NCI-H2081 (cell line): ENCODE results near the gene FBH1.
"Not testable (repeated sequence)": the region's sequence is repeated elsewhere in the genome, so short reads cannot be mapped to it uniquely, and the experiment has no call there.

Experiments
- DNase-seq, 2 experiments: peaks; one replicate each; lab custom pipeline; 2025; lab: John Stamatoyannopoulos, UW

FBH1 gene

DNA sequence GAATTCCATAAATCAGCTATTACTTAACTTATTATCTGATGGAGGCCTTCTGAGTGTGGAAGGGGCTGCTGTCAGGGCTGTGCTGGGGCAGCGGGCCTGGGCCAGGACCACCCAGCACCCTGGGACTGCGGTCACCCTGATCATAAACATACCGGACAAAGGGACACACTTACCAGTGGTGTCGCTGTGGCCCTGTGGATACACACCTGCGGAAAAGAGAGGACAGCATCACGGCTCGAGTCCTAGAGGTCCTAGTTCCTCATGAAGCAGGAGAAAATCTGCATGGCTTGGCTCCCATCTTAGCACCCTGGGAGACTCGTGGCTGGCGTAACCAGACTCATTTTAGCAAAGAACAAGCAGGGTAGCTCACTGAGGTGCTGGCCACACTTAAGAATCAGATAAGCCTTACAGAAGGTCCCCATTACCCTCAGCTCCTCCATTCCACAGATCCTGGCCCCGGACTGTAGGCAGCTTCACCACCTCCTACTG, 69.6 kb downstream of the FBH1 start:
- DNase-seq: no peak

DNA sequence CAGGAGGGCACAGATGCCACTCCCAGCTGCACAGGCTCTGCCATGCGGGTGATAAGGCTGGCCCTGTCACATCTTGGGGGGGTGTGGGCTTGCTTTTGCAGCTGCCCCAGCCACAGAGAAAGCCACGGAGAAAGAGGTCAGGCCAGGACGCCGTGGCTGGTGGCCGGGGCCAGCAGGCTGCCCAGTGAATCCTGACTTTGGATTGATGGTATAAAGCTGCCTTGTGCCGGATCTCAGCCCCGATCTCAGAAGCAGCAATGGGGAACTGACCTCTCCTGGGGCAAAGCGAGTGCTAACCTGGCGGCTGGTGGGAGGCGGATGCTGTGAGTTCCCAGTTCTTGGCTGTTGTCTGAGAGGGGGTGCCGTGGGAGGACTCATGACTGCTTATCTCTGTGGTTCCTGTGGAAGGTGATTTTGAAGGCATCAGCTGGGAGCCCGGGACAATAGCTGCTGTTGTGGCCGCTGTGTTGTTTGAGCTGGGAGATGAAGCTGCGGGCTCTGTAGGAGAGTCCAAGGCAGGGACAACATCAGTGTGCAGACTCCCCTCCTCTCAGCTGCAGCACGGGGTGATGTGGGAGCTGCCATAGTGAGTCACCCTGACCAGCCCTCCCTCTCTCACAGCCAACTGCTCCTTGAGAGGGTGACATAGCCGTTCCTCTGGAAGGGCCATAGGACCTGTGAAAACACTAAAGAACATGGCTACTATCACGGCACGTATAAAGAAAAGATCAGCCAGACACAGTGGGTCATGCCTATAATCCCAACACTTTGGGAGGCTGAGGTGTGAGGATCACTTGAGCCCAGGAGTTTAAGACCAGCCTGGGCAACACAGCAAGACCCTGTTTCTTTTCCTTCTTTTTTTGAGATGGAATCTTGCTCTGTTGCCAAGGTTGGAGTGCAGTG, 70.3 kb downstream of the FBH1 start:
- DNase-seq: no peak

DNA sequence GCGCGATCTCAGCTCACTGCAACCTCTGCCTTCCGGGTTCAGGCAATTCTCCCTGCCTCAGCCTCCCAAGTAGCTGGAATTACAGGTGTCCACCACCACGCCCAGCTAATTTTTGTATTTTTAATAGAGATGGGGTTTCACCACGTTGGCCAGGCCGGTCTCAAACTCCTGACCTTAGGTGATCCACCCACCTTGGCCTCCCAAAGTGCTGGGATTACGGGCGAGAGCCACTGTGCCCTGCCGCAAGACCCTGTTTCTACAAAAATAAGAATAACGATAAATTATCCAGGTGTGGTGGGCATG, 70.9 kb downstream of the FBH1 start:
- DNase-seq: not testable (repeated sequence)

DNA sequence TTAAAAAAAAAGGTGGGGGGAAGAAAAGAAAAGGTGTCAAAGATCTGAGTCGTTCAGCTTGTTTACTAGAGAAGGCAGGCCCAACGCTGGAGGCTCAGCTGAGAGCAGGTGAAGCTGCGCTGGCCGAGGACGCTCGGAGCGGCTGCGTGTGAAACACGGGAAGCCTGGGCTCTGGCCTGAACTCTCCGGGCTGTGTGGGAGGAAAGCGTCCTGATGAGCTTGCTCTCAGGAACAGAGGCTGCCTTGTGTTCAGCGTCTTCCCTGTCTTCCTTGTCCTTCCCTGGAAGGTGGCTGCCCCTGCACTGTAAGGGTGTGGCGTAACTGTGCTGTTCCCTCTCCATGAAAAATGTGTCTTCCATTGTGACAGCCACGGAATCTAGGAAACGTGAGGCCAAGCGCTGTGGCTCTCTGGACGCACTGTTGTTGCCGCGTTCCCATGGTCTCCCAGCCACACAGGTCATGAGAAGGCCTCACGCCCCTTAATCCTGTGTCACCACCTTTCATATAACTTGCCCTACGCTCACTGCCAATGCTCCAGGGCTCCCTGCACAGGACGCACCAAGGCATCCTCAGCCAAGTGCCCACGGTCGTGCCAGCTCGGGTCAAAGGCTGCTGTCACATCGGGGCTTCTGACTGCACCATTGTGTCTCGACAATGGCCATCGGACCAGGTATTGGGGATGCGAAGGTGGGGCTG, 71.5 kb downstream of the FBH1 start:
- DNase-seq: no peak

DNA sequence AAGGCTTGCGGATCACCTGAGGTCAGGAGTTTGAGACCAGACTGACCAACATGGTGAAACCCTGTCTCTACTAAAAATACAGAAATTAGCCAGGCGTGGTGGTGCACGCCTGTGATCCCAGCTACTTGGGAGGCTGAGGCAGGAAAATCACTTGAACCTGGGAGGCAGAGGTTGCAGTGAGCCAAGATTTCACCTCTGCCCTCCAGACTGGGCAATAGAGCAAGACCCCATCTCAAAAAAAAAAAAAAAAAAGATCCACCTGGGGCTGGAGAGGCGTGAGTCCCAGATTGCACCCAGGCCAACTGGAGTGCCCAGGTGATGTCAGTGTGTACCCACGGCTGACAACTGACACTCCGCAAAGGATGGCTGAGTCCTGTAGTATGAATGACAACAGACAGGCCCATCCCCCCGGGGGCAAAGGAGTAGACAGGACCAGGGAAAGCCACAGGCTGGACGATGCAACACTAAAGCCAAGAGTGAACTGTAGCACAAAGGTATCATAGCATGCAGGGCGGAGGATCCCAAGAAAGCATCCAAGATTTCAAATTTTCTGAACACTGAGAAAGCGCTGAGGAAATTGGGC, 72.4 kb downstream of the FBH1 start:
- DNase-seq: not testable (repeated sequence)

DNA sequence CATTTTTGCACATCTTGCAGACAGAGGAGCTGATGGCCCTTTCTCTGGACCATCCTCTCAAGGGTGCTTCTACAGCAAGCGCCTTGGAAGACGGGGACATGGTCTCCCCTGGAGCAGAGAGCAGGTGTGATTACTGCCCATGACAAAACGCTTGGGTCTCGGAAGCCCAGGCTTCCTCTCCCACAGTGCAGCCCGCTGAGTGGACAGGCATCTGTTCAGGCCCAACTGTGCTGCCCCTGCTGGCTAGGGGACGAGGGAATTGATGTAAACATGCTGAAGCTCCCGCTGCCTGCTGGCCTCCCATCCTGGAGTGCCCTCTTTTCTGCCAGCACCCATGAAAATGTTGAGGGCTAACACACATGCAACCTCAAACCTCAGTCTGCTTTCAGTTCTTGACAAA, 73.0 kb downstream of the FBH1 start:
- no peak for DNase-seq

DNA sequence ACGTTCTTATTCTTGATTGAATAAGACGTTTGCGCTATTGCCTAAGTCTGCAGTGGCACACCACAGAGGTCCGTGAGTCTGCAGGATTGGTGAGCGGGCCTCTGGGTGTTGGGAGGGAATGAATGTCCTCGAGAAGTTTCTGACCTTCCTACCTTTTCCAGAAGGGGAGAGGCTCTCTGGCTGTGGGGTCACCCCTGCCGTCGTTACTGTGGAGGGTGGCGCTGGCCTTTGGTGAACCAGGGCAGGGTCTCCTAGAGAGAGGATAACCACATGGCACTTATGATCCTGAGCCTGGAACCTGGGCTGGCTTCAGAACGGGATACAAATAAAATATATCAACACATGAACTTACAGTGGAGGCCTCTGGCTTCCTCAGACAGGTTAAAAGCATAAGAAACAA, 73.5 kb downstream of the FBH1 start:
- DNase-seq: no peak

DNA sequence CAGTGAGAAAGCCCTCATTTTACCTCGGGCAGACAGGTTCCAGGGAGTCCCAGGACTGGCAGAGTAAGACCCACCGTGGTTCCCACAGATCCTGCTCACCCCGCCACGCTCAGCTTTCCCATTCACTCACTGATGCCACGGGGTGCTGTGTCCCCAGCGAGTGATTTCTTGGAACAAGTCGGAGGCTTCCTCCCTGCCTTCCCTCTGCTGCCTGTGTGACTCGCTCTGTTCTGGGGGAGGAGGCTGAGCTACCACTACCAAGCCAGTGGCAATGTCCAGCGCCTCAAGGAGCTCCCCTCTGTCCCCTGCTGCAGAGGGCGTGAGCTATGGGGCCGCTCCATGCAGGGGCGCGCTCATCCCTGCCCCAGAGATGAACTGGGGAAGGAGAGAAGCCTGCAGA, 74.7 kb downstream of the FBH1 start:
- DNase-seq: no peak

DNA sequence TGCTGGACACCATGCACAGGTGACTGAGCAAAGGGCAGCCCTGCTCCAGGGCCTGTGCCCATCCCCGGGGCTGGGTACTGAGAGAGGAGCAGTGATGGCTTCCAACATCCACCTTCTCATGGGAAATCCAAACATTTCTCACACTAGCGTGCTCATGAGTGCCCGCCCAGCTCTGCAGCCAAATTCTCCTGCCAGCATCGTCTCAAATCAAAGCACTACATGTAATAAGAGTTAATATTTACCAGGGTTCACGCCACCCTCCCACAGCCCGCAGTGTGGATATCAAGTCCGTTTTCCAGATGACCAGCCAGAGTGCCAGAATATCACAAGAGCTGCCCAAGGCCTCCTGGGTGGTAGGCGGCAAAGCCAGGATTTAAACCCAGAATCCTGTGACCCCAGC, 75.2 kb downstream of the FBH1 start:
- no peak for DNase-seq

DNA sequence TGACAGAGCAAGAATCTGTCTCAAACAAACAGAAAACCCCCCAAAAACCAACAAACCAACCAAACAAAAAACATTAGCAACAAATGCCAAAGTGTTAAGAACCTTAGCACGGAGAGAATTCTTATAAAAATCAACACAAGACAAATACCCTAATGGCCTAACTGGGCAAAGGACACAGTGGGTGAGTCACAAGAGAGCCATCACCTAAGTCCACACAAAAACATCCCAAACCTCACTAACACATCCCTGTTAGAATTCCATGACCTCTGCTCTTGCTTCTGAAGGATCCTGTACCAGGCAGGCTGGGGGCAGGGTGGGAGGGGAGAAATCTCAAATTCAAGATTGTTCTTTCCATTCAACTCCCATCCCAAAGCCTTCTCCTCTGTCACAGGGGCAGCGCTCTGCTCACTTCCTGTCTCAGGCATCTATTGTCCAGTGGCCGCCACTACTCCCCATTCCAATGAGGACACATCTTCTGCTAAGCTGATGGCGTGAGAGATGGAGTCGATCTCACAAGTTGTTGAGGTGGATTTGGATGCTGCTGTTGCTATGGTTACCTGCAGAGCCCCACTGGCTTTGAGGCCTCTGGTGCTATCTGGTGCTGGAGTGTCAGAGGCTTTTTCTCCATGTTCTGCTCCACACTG, 78.1 kb downstream of the FBH1 start:
- DNase-seq: no peak

DNA sequence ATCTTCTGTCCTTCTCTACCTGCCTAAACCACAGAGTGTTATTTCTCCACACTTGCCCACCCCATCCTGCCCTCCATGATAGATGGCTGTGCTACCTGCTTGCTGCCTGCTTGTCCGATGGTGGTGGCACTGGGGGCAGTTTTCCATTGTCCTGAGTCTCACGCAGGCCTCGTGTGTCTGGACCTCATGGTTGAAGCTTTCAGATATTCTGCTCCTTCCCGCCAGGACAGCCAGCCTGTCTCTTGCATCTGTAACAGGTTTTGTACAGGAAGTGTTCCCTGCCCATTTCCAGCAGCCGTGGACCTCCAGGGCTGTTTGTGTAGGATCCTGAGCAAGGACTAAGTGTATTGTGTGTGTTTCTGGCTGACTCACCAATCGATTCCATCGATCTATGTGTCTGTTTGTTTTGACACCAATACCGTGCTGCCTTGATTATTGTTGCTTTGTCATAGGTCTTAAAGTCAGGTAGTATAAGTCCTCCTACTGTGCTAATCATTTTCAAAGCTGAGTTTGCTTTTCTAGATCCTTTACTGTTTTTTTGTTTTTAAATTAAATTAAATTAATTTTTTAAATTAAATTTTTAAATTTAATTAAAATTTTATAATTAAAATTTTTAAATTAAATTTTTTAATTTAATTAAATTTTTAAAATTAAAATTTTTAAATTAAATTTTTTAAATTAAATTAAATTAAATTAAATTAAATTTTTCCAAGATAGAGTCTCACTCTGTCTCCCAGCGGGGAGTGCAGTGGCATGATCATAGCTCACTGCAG, 78.8 kb downstream of the FBH1 start:
- DNase-seq: no peak

DNA sequence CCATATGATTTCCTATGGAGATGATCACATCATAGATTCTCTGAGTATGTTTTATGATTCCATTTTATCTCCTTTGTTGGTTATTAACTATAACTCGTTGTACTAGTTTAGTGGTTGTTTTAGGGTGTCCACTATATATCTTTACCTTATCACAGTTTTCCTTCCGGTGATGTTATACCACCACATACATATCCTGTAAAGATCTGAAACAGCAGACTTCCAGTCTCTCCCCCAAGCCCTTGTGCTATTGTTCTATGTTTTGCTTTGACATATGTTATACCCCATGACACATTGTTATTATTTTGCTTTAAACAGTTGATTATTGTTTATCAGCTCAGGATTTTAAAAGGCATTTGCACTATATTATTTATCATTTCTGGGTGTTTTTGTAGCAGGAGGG, 80.0 kb downstream of the FBH1 start:
- no peak for DNase-seq

DNA sequence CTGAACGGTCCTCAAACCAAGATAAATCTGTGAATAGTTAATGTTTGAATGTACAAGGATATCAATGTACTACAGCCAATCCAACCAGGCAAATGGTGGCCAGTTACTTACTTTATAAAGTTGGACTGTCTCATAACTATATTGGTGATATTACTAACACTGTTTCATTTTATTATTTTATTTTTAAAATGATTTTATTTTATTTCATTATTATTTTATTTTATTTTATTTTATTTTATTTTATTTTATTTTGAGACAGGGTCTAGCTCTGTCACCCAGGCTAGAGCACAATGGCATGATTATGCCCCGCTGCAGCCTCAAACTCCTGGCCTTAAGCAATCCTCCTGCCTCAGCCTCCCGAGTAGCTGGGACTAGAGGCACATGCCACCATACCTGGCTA, 80.5 kb downstream of the FBH1 start:
- DNase-seq: no peak

DNA sequence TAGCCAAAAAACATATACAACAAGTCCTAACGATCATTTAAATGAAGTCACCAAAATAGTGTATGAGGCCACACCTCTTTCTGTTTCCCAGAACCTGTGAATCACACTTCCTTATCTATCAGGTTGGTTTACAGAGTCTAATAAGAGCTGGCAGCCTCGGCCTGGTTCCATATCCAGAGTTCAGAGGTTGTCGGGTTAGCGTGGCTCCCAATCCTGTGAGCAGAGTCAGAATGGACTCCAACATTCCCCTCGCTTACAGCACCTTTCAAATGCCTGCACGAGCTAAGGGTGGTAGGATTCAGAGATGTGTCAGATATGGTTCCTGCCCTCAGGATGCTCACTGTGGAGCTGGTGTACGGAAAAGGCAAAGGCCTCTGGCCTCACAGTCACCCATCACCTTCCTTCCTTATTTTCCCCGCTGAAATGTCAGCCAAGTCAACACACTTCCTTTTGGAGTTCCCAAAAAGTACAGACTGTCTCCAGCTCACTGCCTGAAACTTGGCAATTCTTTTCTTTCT, 81.3 kb downstream of the FBH1 start:
- DNase-seq: no peak

DNA sequence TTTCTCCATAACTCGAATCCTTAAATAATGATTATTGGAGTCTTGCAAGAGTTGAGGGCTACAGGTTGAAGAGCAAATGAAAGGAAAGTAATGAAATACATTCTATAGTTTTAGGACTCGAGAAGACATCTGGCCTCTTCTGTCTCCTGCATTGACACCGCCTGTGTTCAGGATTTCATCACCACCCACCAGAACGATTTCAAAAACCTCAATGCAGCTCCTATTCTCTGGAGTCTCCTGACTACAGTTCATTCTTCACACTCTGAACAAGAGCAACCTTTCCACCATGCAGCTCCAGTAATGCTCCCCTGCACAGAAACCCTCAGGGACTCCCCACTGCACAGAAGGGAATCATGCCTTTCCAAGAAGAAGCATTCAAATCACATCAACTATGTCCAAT, 81.8 kb downstream of the FBH1 start:
- DNase-seq: no peak

DNA sequence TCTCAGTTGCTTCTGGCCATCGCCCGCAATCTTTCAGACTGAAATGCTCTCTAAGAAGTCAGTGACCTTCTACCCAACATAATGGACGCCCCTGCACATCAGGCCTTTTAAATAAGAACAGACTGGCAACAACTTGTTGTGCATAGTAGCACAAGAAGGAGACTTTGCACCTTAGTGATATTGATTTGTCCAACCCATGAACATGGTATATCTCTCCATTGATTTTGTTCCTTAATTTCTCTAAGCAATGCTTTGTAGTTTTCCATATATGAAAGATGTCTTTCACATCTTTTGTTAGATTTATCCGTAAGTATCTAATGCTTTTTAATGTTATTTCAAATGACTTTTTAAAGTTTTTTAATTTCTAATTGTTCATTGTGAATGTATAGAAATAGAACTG, 83.0 kb downstream of the FBH1 start:
- no peak for DNase-seq

DNA sequence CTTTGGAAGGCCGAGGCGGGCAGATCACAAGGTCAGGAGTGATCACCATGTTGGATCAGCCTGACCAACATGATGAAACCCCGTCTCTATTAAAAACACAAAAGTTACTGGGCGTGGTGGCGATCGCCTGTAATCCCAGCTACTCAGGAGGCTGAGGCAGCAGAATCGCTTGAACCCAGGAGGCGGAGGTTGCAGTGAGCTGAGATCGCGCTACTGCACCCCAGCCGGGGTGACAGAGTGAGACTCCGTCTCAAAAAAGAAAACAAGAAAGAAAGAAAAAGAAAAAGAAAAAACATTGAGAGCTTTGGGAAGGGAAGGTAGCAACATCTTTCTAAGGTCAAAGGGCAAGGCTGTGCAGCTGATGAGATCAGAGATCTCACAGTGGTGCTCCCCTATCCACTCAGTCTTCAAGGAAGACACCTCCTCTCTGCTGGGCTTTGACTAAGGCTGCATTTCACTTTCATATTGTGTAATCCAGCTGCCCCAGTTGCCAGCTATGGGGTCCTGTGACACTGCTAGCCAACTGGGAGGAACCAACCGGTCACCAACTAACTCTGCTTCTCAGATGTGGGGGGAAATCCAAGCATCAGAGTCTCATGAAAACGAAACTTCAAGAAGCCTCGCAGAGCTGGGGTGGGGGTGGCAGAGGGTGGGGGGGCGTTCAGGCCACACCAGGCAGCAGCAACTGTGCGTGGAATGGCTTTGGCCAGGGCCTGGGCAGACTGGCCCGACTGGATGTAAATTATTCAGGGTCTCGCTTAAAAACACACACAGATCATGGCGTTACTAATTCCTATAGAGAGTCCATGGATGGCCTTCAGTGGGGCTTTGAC, 85.8 kb downstream of the FBH1 start:
- no peak for DNase-seq

DNA sequence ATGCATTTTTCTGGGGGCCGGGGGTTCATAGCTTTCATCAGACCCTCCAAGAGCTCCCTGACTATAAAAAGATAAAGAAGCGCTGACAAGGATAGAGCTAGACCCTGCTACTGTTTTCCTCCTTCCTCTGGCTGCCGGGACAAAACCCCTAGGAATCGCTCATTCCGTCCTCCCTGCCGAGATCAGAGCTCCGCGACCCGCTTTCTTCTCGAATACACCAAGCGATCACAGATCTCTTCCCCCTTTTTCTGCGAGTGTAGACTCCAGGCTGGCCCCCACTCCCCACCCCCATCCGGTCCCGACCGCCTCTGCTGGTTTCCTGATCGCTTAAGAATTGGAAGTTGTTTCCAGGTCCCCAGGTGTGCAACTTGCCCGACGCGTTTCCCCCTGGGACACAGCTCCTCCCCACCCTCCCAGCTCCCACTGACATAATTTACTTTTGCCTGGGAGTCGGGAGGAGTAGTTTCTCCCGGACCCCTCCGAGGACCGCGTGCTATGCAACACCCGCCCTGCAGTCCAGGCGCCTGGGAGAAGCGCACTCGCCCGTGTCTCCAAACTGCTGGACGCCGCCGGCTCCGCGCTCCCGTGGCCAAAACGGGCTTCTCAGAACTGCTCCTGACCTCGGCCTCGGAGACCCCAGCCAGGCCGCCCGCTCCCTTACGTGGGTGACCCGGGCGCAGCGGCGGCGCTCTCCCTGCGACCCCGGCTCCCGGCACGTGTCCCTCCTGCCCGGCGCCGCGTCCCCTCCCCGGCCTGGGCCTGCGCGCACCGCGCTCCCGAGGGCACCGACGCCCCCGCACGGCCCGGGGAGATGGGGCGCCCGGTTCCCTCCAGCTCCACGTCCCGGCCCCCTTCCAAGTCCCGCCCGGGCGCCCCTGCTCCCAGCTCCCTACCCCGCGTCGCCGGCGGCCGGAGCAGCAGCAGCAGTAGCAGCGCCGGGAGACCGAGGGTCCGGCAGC, 86.7 kb downstream of the FBH1 start:
- no peak for DNase-seq

DNA sequence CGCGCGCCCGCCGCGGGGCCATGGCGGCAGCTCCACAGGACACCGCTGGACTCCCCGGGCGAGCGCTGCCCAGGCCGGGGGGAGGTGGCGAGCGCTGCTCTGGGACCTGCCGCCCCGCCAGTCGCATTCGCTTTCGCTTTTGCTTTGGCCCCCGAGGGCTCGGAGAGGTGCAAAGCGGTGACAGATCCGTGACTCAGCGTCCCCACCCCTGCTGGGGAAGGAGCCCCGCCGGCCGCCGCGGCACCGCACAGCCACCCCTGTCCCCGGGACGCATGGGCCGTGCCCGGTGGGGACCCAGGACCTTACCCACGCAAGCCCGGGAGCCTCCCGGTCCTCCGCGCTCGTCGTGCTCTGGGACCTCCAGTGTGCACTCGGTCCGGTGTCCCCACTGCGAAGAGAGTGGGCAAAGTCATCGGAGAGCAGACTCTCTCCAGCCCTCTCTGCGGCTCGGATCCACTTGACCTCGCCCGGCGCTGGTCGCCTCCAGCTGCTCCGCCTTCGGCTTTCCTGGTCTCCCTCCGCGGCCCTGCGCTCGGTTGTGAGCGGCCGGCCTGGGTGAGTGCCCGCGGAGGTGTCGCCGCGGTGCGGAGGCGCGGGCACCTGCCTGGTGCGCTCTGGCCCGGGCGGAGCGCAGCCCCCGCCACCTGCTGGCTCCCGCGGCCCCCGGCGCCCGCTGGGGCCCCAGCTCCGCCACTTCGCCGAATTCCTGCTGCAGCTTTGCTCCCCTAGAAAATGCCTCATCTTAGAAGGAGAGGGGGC, 87.6 kb downstream of the FBH1 start, which contains the start of gene IL15RA:
Gene IL15RA (minus strand): TSS at position 73 of the 759 bp plus-strand sequence. CDS start 51 bp downstream, at position 22.
- peak; percentile 25 to 47 for DNase-seq
